ENCODE results near the gene NSUN4. TPM values are rescaled to one million over a fixed set of nuclear protein-coding genes. Genes with fewer than 3 reads are reported as not detected.

The NSUN4 gene
- total RNA-seq, 2 donors from 2014 or later, result 9.1 to 13.9 TPM

- TF ChIP-seq CTCF (IDR thresholded peaks at IDR 0.05), result no peak
- H3K4me3 ChIP-seq, result peak overlapping the region; percentile 62 to 74
- no peaks in the 10 kb centered on the region for H3K9me3 ChIP-seq
- DNase-seq (ENCODE audit: low spot score), result no peak
- no peaks in the 10 kb centered on the region for H3K27me3 ChIP-seq
- H3K4me1 ChIP-seq, result peaks cover 0 to 24% of the 10 kb centered on the region in 2 donors
- peaks cover 21% of the 10 kb centered on the region for H3K36me3 ChIP-seq
- H3K27ac ChIP-seq, result peak overlapping the region; percentile 99
These were observed 846 bp downstream of the NSUN4 start for GRCh38 chr1:46341222-46342083.

- peak in 1 of 2 donors; percentile 22 for TF ChIP-seq CTCF (IDR thresholded peaks at IDR 0.05)
- no peaks in the 10 kb centered on the region for H3K27me3 ChIP-seq
- H3K36me3 ChIP-seq, result peaks cover 26% of the 10 kb centered on the region
- peak overlapping the region; percentile 99 for H3K27ac ChIP-seq
- no peak overlapping the region for H3K4me3 ChIP-seq
- H3K4me1 ChIP-seq, result peaks cover 0 to 24% of the 10 kb centered on the region in 2 donors
- no peak for DNase-seq (ENCODE audit: low spot score)
- H3K9me3 ChIP-seq, result no peaks in the 10 kb centered on the region
These were observed 1.6 kb downstream of the NSUN4 start for GRCh38 chr1:46342084-46342656.

- no peak overlapping the region for H3K4me3 ChIP-seq
- peaks cover 33% of the 10 kb centered on the region for H3K36me3 ChIP-seq
- DNase-seq (ENCODE audit: low spot score), result no peak
- no peak for TF ChIP-seq CTCF (IDR thresholded peaks at IDR 0.05)
- H3K4me1 ChIP-seq, result peaks cover 0 to 24% of the 10 kb centered on the region in 2 donors
- H3K27me3 ChIP-seq, result no peaks in the 10 kb centered on the region
- no peaks in the 10 kb centered on the region for H3K9me3 ChIP-seq
- H3K27ac ChIP-seq, result peak overlapping the region in 1 of 2 donors; percentile 99
These were observed 2.2 kb downstream of the NSUN4 start for GRCh38 chr1:46342677-46343350.

GRCh38 chr1:46343351-46343695 is 2.7 kb downstream of the NSUN4 start:
- H3K36me3 ChIP-seq, result peaks cover 38% of the 10 kb centered on the region
- H3K4me3 ChIP-seq, result no peak overlapping the region
- TF ChIP-seq CTCF (IDR thresholded peaks at IDR 0.05), result no peak
- H3K4me1 ChIP-seq, result peaks cover 0 to 24% of the 10 kb centered on the region in 2 donors
- H3K27ac ChIP-seq, result peak overlapping the region in 1 of 2 donors; percentile 99
- no peaks in the 10 kb centered on the region for H3K9me3 ChIP-seq
- DNase-seq (ENCODE audit: low spot score), result no peak
- H3K27me3 ChIP-seq, result no peaks in the 10 kb centered on the region

- no peaks in the 10 kb centered on the region for H3K27me3 ChIP-seq
- TF ChIP-seq CTCF (IDR thresholded peaks at IDR 0.05), result no peak
- H3K4me3 ChIP-seq, result no peak overlapping the region
- H3K4me1 ChIP-seq, result peaks cover 0 to 24% of the 10 kb centered on the region in 2 donors
- H3K27ac ChIP-seq, result peak overlapping the region in 1 of 2 donors; percentile 99
- no peaks in the 10 kb centered on the region for H3K9me3 ChIP-seq
- H3K36me3 ChIP-seq, result peaks cover 38% of the 10 kb centered on the region
- DNase-seq (ENCODE audit: low spot score), result no peak
These were observed 3.1 kb downstream of the NSUN4 start for GRCh38 chr1:46343705-46344104.
